ENCODE results near the gene MOGAT2.
"Not testable (repeated sequence)": the region's sequence is repeated elsewhere in the genome, so short reads cannot be mapped to it uniquely, and the experiment has no call there.

MOGAT2 gene
- total RNA-seq: 0 reads per million in 4 experiments

DNA sequence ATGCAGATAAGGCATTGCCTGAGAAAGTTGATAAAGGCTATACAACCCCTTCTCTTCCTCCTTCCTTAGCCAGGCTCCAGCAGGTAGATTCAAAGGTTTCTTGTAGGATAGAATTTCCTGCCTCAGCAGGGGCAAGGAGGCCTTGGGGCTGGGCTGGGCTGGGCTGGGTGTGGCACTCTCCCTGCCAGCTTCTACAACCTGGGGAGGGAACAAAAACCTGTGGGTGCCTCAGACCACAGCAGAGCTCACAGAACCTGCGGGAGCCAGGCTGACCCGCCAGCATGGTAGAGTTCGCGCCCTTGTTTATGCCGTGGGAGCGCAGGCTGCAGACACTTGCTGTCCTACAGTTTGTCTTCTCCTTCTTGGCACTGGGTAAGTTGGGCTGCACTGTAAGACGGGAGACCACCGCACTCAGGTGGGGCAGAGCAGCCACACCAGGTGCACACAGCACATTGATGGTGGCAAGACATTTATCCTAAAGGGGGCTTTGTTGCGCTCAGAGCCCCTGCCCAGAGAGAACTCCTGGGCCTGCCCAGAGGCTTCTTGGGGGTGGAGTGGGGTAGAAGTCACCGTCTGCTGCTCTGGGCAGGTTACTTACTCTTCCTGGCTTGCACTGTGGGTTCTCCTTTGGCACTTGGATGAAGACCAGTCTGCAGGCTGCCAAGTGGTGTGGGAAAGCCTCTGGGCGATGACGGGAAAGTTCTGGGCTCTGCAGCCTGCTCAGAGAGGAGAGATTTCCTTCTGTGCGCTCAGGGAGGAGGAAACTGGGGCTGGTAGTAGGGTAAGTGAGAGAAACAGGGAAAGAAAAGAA, at the start of gene MOGAT2:
TSS of gene MOGAT2 (plus strand) at position 231 of the 811 bp plus-strand sequence. CDS start at position 282, 51 bp downstream.
- DNase-seq: no peak

DNA sequence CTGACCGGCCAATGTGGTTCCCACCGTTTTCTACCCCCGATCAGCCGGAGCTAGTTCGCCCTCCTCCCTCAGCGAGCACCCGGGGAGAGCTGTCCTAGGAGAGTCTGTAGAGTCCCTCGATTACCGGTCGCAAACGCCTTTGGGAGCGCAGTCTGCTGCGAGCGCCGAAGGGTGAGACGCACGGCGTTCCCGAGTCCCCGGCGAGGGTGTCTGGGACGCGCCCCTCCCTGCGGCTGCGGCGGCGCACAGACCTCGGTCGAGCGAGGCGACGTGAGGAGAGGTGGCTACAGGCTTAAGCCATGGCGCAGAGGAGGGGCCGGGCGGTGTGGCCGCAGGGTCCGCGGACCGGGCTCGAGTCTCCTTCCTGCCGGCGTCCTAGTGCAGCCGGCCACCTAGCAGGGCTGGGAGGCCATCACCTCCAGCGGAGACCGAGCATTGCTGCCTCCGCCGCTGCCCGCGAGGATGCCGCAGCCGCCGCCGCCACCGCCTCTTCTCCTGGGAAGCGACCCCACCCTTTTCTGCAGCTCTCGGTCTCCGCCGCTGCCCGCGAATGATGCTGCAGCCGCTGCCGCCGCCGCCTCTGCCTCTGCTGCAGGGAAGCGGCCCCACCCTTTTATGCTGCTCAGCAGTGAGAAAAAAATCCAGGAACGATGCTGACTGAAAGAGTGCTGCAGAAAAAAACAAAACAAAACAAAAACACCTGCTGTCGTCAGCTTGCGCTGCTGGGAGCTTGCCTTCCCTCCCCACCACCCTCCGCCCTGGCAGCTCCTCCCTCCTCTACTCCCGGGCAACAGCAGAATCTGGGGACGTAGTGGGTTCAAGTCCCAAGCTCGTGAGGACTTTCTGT, 49.0 kb upstream of the MOGAT2 start, which contains the start of gene MAP6:
TSS of gene MAP6 (minus strand) at position 588 of the 847 bp plus-strand sequence. CDS start 669 bp downstream, outside the sequence.
- no peak for DNase-seq

- DNase-seq: no peak
These were observed 43.6 kb upstream of the MOGAT2 start for GRCh38 chr11:75673977-75674582.

DNA sequence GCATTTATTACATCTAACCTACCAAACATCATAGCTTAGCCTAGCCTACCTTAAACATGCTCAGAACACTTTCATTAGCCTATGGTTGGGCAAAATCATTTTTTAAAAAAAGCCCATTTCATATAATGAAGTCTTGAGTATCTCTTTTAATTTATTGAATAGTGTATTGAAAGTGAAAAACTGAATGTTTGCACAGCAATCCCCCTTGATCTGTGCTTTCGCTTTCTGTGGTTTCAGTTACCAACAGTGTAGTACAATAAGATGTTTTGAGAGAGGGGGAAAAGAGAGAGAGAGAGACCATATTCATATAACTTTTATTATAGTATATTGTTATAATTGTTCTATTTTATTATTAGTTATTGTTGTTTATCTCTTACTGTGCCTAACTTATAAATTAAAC, 40.4 kb upstream of the MOGAT2 start:
- no peak for DNase-seq

DNA sequence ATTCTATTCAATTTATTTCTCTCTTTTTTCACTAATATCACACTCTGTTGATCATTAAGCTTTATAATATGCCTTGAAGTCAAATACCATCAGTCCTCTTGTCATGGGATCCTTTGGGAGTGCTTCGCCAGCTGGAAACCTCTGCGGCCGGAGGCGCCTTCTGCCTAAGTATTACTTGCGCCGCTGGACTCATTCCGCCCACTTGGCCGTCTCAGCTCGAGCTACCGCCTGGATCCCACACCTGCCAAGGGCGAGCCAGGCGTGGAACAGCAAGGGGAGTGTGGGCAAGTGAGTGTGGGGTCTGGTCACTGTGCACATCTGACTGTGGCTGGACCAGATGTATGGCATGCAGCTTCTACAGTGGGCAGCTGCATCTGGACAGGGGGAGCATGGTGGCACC, 39.7 kb upstream of the MOGAT2 start:
- no peak for DNase-seq

DNA sequence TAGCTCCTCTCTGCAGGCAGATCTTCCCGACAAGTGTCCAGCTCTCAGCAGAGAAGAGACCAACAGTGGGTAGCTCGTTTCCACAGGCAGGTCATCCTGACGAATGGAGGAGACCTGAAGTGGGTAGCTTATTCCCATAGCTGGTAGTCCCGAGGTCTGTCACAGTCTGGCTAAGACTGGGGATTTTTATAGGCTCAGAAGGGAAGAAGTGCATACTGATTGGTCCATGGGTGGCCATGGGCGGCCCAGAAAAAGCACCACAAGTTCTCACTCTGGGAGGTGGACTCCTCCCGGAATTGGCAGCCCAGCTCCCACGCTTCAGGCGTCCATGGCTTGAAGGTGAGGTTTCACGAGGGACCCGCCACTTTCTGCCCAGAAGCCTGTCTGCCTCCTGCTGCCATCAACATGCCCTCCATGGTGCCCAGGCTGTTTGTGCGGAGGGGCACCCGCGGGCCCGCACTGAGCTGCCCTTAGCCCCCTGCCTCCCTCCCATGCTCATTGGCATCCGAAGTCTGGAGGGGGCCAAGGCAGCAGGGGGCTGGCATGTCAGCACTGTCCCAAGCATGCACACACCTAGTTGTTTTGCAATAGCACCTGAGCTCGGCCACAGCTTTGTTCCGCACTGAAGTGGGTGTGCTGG, 38.9 kb upstream of the MOGAT2 start:
- DNase-seq: no peak

DNA sequence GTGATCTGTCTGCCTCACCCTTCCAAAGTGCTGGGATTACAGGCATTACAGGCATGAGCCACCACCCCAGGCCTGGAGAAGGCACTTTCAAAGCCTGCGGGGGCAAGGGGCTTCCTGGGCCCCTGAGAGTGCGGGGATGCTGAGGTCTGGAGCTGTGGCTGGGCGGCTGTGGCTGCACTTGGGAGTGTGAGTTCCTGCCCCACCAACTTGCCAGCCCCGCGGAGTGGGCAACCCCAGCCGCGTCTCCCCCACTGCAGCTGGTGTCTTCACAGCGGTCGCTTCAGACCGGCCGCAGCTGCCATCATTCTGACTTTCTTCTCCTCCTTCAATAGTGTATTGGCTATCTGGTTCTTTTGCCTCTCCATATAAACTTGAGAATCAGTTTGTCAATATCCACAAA, 38.1 kb upstream of the MOGAT2 start:
- DNase-seq: no peak

DNA sequence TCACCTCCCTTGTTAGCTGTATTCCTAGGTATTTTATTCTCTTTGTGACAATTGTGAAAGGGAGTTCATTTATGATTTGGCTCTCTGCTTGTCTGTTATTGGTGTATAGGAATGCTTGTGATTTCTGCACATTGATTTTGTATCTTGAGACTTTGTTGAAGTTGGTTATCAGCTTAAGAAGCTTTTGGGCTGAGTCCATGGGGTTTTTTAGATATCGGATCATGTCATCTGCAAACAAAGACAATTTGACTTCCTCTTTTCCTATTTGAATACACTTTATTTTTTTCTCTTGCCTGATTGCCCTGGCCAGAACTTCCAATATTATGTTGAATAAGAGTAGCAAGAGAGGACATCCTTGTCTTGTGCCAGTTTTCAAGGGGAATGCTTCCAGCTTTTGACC, 33.8 kb upstream of the MOGAT2 start:
- not testable (repeated sequence) for DNase-seq

- DNase-seq: no peak
These were observed 27.6 kb upstream of the MOGAT2 start for GRCh38 chr11:75689863-75690609.

GRCh38 chr11:75691804-75692203, 25.8 kb upstream of the MOGAT2 start:
- no peak for DNase-seq

DNA sequence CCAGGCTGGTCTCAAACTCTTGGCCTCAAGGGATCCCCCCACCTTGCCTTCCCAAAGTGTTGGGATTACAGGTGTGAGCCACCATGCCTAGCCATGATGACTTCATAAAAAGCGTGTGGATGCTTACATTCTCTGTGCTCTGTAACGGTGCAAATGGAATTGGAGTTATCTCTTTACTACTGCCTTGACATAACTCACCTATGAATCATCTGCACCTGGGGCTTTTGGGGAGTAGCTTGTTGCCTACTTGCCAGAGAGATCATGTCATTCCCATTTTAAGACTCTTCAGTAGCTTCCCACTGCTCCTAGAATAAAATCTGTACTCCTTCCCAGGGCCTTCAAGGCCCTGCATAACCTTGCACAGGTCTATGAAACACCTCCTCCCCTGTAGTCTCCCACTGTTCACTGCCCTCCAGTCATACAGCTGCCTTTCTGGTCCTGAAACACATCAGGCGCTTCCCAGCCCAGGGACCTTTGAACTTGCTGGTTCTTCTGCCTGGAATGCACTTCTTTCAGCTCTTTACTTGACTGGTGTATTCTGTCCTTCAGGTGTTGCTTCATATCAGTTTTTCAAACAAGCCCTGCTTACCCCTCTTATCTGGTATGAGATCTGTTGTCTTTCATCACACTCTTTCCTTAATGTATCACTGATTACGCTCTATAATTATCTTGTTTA, 19.6 kb upstream of the MOGAT2 start:
- DNase-seq: no peak

GRCh38 chr11:75700940-75701339, 16.7 kb upstream of the MOGAT2 start:
- DNase-seq: no peak

- no peak for DNase-seq
These were observed 13.9 kb upstream of the MOGAT2 start for GRCh38 chr11:75703695-75704237.

DNA sequence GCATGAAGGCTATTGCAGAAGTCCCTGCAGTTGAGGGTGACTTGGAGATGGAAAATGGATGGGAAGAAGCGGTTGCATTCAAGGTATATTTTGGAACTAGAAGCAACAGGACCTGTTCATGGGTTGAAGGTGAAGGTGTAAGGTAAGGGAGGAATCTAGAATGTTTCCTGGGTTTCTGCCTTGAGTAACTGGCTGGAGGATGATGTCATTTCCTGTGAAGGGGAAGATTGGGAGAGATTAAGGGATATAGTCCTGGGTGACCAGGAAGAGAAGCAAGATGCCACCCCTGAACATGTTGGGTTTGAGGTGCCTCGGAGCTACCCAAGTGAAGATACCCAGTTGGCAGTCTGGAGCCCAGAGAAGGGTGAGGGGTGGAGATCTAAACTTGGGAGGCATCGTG, 12.1 kb upstream of the MOGAT2 start:
- no peak for DNase-seq

DNA sequence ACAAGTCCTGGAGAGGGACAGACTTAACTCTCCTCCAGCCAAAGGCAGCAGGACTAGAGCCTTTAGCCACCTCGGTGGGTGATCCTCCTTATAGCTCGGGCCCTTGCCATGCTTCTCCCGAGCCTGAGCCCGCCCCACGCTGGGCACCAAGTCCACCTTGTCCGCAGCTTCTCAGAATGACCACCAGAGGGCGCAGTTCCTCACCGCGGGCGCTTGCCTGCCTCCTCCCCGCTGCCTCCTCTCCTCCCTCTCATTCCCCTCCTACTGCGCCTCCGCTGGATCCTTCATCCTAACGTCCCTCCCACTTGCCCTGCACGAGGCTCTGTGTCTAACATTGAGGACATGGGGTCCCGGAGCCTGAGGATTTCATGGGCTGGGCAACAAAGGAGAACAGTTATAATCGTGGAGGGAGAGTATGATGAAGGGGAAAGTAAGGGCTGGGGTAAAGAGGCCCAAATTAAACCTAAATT, 11.3 kb upstream of the MOGAT2 start:
- DNase-seq: peak; percentile 36

DNA sequence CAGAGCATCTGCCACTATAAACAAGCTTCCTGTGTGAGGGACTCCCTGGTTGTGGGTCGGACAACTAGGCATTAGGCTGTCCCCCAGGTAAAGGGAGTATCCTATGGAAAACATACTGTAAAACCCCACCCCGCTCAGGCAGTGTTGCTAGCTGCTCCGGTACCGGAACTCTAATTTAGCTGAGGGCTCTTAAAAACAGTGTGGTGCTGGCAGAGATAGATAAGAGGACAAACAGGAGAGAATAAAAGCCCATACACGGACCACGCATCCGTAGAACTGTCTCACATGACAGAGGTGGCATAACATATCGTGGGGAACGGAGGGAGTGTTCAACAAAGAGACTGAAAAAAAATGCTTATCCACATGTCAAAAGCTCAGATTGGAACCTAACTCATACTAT, 3.4 kb upstream of the MOGAT2 start:
- no peak for DNase-seq

GRCh38 chr11:75715688-75716087, 1.9 kb upstream of the MOGAT2 start:
- DNase-seq: no peak

GRCh38 chr11:75716659-75717058, 979 bp upstream of the MOGAT2 start:
- no peak for DNase-seq

DNA sequence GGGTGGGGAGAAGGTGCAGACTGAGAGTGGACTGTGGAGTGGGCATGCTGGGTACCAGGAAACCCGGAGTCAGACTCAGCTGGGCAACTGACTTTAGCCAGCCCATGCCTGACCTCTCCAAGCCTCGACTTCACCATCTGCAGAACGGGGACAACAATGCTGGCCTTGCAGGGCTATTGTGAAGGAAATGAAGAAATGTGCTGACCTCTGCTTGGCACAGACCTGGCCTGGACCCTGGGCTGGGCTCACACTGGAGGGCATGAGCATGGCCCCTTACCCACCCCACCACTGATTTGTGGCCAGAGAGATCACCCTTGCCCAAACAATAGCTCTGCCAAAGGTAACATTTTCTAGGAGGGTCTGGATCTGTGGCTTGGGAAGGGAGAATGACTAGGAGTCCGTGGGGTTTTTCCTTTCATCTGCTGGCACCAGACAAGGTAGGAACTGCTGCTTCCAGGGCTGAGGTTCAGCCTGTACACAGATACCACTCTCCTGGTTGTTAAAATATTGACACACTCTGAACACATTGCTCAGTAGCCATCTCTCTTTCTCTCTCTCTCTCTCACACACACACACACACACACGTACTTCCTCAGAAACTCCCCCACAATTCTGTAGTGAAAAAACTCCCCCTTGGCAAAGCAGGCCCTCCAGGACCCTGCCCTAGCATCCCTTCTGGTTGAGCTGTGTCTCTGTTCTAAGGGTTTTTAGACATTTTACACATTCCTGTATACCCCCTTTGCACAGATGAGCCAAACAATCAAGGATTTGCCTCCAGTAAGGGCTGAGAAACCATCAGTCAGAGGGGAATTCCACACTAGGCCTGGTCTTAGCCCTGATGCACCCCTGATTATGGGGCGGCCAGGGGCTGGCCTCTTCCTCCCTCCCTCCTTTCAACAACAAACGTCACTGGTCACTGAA, 1.0 kb downstream of the MOGAT2 start:
- no peak for DNase-seq
